K562 (cell line): Measurements from ENCODE around the gene SIK3. TPM values are rescaled to one million over a fixed set of nuclear protein-coding genes. Genes with fewer than 3 reads are reported as not detected.

Experiments used
- CC2D1A ChIP-seq: fragments of 450-650 bp; IDR thresholded peaks from 2 replicates; pipeline ENCODE4 v1.6.1; 2017; ENCODE audit warnings: mild to moderate bottlenecking
- CHD4 ChIP-seq: fragments of 200-600 bp; sonication (generic); IDR thresholded peaks from 3 replicates; pipeline ENCODE4 v1.6.1; 2012; ENCODE audit warnings: low read depth, mild to moderate bottlenecking, mixed read lengths, low read length, inconsistent platforms; ENCODE audit not compliant: insufficient read depth, insufficient replicate concordance, poor library complexity, severe bottlenecking
- CTBP1 ChIP-seq: fragments of 450-650 bp; IDR thresholded peaks from 2 replicates; pipeline ENCODE4 v1.6.1; 2016; ENCODE audit warnings: borderline replicate concordance
- EGR1 ChIP-seq: fragments of 450-650 bp; conservative IDR thresholded peaks from 2 replicates; pipeline ENCODE4 v1.6.1; 2017; ENCODE audit warnings: mild to moderate bottlenecking
- GTF2A2 ChIP-seq: IDR thresholded peaks from 2 replicates; pipeline ENCODE4 v1.6.1; 2016; ENCODE audit warnings: mild to moderate bottlenecking, missing genetic modification characterization, missing compliant biosample characterization
- GTF2F1 ChIP-seq: IDR thresholded peaks from 2 replicates; pipeline ENCODE4 v1.6.1; 2011; ENCODE audit warnings: low read depth, low read length, improper control_type of control experiment
- HMBOX1 ChIP-seq: sonication (generic); IDR thresholded peaks from 2 replicates; pipeline ENCODE4 v1.6.1; 2016
- HNRNPH1 ChIP-seq: fragments of 200-400 bp; formaldehyde crosslinking; optimal IDR thresholded peaks from 2 replicates; pipeline ENCODE3; 2017; ENCODE audit warnings: low read depth, mild to moderate bottlenecking, low read length, moderate library complexity
- MBD1 ChIP-seq: fragments of 250-450 bp; sonication (Bioruptor Pico); IDR thresholded peaks from 2 replicates; pipeline ENCODE4 v1.8.0; 2022; ENCODE audit warnings: inconsistent platforms
- MEIS2 ChIP-seq: fragments of 450-650 bp; IDR thresholded peaks from 2 replicates; pipeline ENCODE4 v1.6.1; 2014; ENCODE audit warnings: mild to moderate bottlenecking; ENCODE audit not compliant: partially characterized antibody
- NELFE ChIP-seq: IDR thresholded peaks from 2 replicates; pipeline ENCODE4 v1.6.1; 2011; ENCODE audit warnings: mild to moderate bottlenecking; ENCODE audit not compliant: insufficient read depth, insufficient read length
- PCBP1 ChIP-seq: fragments of 200-400 bp; formaldehyde crosslinking; IDR thresholded peaks from 2 replicates; pipeline ENCODE4 v1.6.1; 2018; ENCODE audit warnings: mild to moderate bottlenecking, low read depth, low read length; ENCODE audit not compliant: poor library complexity, severe bottlenecking
- PYGO2 ChIP-seq: fragments of 450-650 bp; IDR thresholded peaks from 2 replicates; pipeline ENCODE4 v1.6.1; 2016; ENCODE audit warnings: mild to moderate bottlenecking, missing genetic modification characterization, moderate library complexity, missing compliant biosample characterization
- RBM14 ChIP-seq: fragments of 200-400 bp; formaldehyde crosslinking; IDR thresholded peaks from 2 replicates; pipeline ENCODE4 v1.6.1; 2018; ENCODE audit warnings: low read depth, mild to moderate bottlenecking, low read length, moderate library complexity, borderline replicate concordance; ENCODE audit not compliant: insufficient read depth
- SIX5 ChIP-seq, 2 experiments: IDR thresholded peaks; 2 replicates each; pipeline ENCODE4 v1.6.1; 2011; ENCODE audit warnings: low read length in 2 of 2, borderline replicate concordance in 1 of 2, low read depth in 1 of 2, mild to moderate bottlenecking in 1 of 2, moderate library complexity in 1 of 2; ENCODE audit not compliant: insufficient read depth in 1 of 2
- U2AF1 ChIP-seq: fragments of 200-400 bp; formaldehyde crosslinking; optimal IDR thresholded peaks from 2 replicates; pipeline ENCODE3; 2017; ENCODE audit warnings: mild to moderate bottlenecking, low read depth, low read length, moderate library complexity
- ZFP30 ChIP-seq: fragments of 250-450 bp; sonication (Bioruptor Pico); IDR thresholded peaks from 2 replicates; pipeline ENCODE4 v1.8.0; 2022; ENCODE audit warnings: moderate library complexity, mild to moderate bottlenecking, inconsistent platforms, borderline replicate concordance
- ZFX ChIP-seq: sonication (generic); formaldehyde crosslinking; IDR thresholded peaks from 2 replicates; pipeline ENCODE4 v1.8.0; 2022; ENCODE audit warnings: mild to moderate bottlenecking, missing genetic modification reagents, moderate library complexity
- ZNF121 ChIP-seq: sonication (generic); formaldehyde crosslinking; conservative IDR thresholded peaks from 2 replicates; pipeline ENCODE4 v1.8.0; 2022; ENCODE audit warnings: missing genetic modification reagents
- ZNF124 ChIP-seq: sonication (generic); formaldehyde crosslinking; IDR thresholded peaks from 2 replicates; pipeline ENCODE4 v1.8.1; 2022; ENCODE audit warnings: missing genetic modification reagents
- ZNF143 ChIP-seq: sonication (generic); formaldehyde crosslinking; IDR thresholded peaks from 2 replicates; pipeline ENCODE4 v1.9.0; 2022; ENCODE audit warnings: mild to moderate bottlenecking, missing genetic modification reagents
- ZNF165 ChIP-seq: fragments of 250-450 bp; sonication (Bioruptor Pico); IDR thresholded peaks from 2 replicates; pipeline ENCODE4 v1.4.0; 2020; ENCODE audit warnings: borderline replicate concordance
- polyA plus RNA-seq, 8 experiments: library from polyadenylated mRNA; depleted of rRNA in 4 of 8; stranded (reverse) in 5 of 8; unstranded in 3 of 8; fragments of >200 nt; fragmentation: Nextera tagmentation in 2 of 8; fragmentation: Illumina TruSeq in 1 of 8; extraction: Ambion mirVana in 2 of 8; extraction: Trizol in 1 of 8; gene quantifications; 2 replicates each; pipeline versions ENCODE4 v1.2.1 to v1.2.3, GENCODE V29; 2011 to 2014; ENCODE audit warnings: inconsistent platforms in 1 of 8, missing spikeins in 1 of 8
- total RNA-seq, 7 experiments: library from RNA; depleted of rRNA in 6 of 7; stranded (reverse); fragments of >200 nt in 6 of 7; fragmentation: Illumina TruSeq in 2 of 7; extraction: Trizol in 2 of 7; gene quantifications; 2 replicates each; pipeline versions ENCODE4 v1.2.1 to v1.2.3, GENCODE V29; 2011 to 2021; ENCODE audit warnings: low replicate concordance in 1 of 7
- TF ChIP-seq, protein P1 (sequence below): fragments of 450-650 bp; formaldehyde crosslinking; conservative IDR thresholded peaks from 2 replicates; pipeline ENCODE4 v1.4.0; 2022; ENCODE audit warnings: mild to moderate bottlenecking, missing genetic modification characterization
- TF ChIP-seq, protein P2 (sequence below): fragments of 150-350 bp; conservative IDR thresholded peaks from 2 replicates; pipeline ENCODE4 v1.6.1; 2014; ENCODE audit warnings: low read length

Gene SIK3
- total and polyA plus RNA-seq, 9 of the 15 experiments (the other 6 are each of a cell fraction or from before 2014, with no cell fraction given), result 1.6 to 21.6 (median 8.0) TPM

- TF ChIP-seq HMBOX1 (peak; percentile 34; the same call in 1 of the 2 replicates), U2AF1 (no peak), ZFP30 (CRISPR knock-in tag) (no peak), EGR1 (no peak), ZNF124 (no peak), GTF2F1 (no peak), PCBP1 (no peak), ZNF165 (CRISPR knock-in tag) (no peak), CTBP1 (no peak), CHD4 (no peak), GTF2A2 (tag) (no peak), NELFE (no peak), PYGO2 (tag) (no peak), ZFX (no peak), ZNF143 (CRISPR knock-in tag) (no peak), MEIS2 (peak; percentile 40), RBM14 (no peak), SIX5 (IDR thresholded peaks at IDR 0.05; ENCODE audit: borderline replicate concordance in 1 of 2, insufficient read depth in 1 of 2, low read depth in 1 of 2, low read length in 2 of 2) (no peak), HNRNPH1 (no peak), CC2D1A (no peak), MBD1 (CRISPR knock-in tag) (no peak), ZNF121 (CRISPR knock-in tag) (no peak)
- TF ChIP-seq, protein P1, sequence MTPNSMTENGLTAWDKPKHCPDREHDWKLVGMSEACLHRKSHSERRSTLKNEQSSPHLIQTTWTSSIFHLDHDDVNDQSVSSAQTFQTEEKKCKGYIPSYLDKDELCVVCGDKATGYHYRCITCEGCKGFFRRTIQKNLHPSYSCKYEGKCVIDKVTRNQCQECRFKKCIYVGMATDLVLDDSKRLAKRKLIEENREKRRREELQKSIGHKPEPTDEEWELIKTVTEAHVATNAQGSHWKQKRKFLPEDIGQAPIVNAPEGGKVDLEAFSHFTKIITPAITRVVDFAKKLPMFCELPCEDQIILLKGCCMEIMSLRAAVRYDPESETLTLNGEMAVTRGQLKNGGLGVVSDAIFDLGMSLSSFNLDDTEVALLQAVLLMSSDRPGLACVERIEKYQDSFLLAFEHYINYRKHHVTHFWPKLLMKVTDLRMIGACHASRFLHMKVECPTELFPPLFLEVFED, result no peak
- TF ChIP-seq, protein P2, sequence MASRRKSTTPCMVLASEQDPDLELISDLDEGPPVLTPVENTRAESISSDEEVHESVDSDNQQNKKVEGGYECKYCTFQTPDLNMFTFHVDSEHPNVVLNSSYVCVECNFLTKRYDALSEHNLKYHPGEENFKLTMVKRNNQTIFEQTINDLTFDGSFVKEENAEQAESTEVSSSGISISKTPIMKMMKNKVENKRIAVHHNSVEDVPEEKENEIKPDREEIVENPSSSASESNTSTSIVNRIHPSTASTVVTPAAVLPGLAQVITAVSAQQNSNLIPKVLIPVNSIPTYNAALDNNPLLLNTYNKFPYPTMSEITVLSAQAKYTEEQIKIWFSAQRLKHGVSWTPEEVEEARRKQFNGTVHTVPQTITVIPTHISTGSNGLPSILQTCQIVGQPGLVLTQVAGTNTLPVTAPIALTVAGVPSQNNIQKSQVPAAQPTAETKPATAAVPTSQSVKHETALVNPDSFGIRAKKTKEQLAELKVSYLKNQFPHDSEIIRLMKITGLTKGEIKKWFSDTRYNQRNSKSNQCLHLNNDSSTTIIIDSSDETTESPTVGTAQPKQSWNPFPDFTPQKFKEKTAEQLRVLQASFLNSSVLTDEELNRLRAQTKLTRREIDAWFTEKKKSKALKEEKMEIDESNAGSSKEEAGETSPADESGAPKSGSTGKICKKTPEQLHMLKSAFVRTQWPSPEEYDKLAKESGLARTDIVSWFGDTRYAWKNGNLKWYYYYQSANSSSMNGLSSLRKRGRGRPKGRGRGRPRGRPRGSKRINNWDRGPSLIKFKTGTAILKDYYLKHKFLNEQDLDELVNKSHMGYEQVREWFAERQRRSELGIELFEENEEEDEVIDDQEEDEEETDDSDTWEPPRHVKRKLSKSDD, result no peak
Observed at GRCh38 chr11:117039900-117040299, 58.3 kb downstream of the SIK3 start (continued).
